ENCODE results near the gene MAML2. TPM values are rescaled to one million over a fixed set of nuclear protein-coding genes. Genes with fewer than 3 reads are reported as not detected.

Gene MAML2
- total RNA-seq, 1 donor from 2014 or later, result 31.5 TPM

- Histone ChIP-seq H3K27me3 (ENCODE audit: low read depth) (no peaks in the 10 kb centered on the region), H3K4me1 (peaks cover 13% of the 10 kb centered on the region), H3K4me3 (no peak overlapping the region), H3K27ac (no peak overlapping the region), H3K36me3 (no peaks in the 10 kb centered on the region), H3K9me3 (no peaks in the 10 kb centered on the region)
- DNase-seq (no peak), ATAC-seq (no peak)
- TF ChIP-seq, protein P1, sequence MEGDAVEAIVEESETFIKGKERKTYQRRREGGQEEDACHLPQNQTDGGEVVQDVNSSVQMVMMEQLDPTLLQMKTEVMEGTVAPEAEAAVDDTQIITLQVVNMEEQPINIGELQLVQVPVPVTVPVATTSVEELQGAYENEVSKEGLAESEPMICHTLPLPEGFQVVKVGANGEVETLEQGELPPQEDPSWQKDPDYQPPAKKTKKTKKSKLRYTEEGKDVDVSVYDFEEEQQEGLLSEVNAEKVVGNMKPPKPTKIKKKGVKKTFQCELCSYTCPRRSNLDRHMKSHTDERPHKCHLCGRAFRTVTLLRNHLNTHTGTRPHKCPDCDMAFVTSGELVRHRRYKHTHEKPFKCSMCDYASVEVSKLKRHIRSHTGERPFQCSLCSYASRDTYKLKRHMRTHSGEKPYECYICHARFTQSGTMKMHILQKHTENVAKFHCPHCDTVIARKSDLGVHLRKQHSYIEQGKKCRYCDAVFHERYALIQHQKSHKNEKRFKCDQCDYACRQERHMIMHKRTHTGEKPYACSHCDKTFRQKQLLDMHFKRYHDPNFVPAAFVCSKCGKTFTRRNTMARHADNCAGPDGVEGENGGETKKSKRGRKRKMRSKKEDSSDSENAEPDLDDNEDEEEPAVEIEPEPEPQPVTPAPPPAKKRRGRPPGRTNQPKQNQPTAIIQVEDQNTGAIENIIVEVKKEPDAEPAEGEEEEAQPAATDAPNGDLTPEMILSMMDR (IDR thresholded peaks at IDR 0.05), result no peak
- intact Hi-C loops (cut with DNase I), result no loop called here
Observed at GRCh38 chr11:96173906-96174305, 169.1 kb downstream of the MAML2 start.

GRCh38 chr11:96173422-96173821 lies 169.6 kb downstream of the MAML2 start:
- no peaks in the 10 kb centered on the region for H3K9me3 ChIP-seq
- ATAC-seq (no peak), DNase-seq (no peak)
- intact Hi-C loops (cut with DNase I), result no loop called here
- H3K4me1 ChIP-seq, result peaks cover 18% of the 10 kb centered on the region
- H3K27ac ChIP-seq, result no peak overlapping the region
- H3K4me3 ChIP-seq, result no peak overlapping the region
- TF ChIP-seq, protein P1 (IDR thresholded peaks at IDR 0.05), result no peak
- H3K36me3 ChIP-seq, result no peaks in the 10 kb centered on the region
- no peaks in the 10 kb centered on the region for H3K27me3 ChIP-seq (ENCODE audit: low read depth)

GRCh38 chr11:96172604-96173003 lies 170.4 kb downstream of the MAML2 start:
- DNase-seq (no peak), ATAC-seq (no peak)
- Histone ChIP-seq H3K36me3 (no peaks in the 10 kb centered on the region), H3K27ac (no peak overlapping the region), H3K4me3 (no peak overlapping the region), H3K27me3 (ENCODE audit: low read depth) (no peaks in the 10 kb centered on the region), H3K4me1 (peaks cover 26% of the 10 kb centered on the region), H3K9me3 (no peaks in the 10 kb centered on the region)
- TF ChIP-seq, protein P1 (IDR thresholded peaks at IDR 0.05), result no peak
- intact Hi-C loops (cut with DNase I), result no loop called here

- peaks cover 38% of the 10 kb centered on the region for H3K4me1 ChIP-seq
- H3K9me3 ChIP-seq, result no peaks in the 10 kb centered on the region
- peak in 1 of 2 donors; percentile 6 for ATAC-seq
- no peaks in the 10 kb centered on the region for H3K27me3 ChIP-seq (ENCODE audit: low read depth)
- intact Hi-C loops (cut with DNase I), result no loop called here
- TF ChIP-seq, protein P1 (IDR thresholded peaks at IDR 0.05), result no peak
- H3K27ac ChIP-seq, result no peak overlapping the region
- DNase-seq, result no peak
- no peak overlapping the region for H3K4me3 ChIP-seq
- no peaks in the 10 kb centered on the region for H3K36me3 ChIP-seq
Observed at GRCh38 chr11:96169250-96169649, 173.7 kb downstream of the MAML2 start.

DNA sequence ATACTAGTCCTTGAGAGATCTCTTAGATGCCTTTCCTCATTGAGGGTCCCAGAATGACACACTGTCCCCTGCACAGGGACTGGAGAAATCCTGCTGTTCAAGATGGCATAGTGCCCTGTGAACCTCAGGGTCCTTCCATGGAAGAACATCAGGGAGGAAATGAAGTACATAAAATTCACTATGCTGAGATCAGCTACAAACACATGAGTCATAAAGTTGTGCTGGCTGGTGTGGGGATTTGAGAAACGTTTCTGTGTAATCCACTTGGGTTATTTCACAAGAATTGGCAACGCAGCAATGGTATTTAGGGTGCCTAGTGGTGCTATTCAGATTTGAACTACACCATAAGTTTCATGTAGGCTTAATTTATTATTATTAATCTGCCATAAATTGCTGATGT lies 174.4 kb downstream of the MAML2 start:
- intact Hi-C loops (cut with DNase I), result no loop called here
- H3K27ac ChIP-seq, result peak overlapping the region; percentile 52

More for the DNA sequence above, 174.4 kb downstream of the MAML2 start:
- DNase-seq, result no peak
- Histone ChIP-seq H3K9me3 (no peaks in the 10 kb centered on the region), H3K4me1 (peaks cover 38% of the 10 kb centered on the region), H3K4me3 (no peak overlapping the region), H3K27me3 (ENCODE audit: low read depth) (no peaks in the 10 kb centered on the region), H3K36me3 (no peaks in the 10 kb centered on the region)
- TF ChIP-seq, protein P1 (IDR thresholded peaks at IDR 0.05), result no peak
- peak; percentile 87 to 91 for ATAC-seq
